GM21619 (cell line): ENCODE results near the gene WFIKKN1.

Experiments used
- ATAC-seq: cut with Tn5 transposase; IDR thresholded peaks from one replicate; pipeline ENCODE4 v1.9.1; 2021; ENCODE audit not compliant: unreplicated experiment

Gene WFIKKN1

GRCh38 chr16:671353-672131 lies 40.8 kb downstream of the WFIKKN1 start:
- no peak for ATAC-seq

DNA sequence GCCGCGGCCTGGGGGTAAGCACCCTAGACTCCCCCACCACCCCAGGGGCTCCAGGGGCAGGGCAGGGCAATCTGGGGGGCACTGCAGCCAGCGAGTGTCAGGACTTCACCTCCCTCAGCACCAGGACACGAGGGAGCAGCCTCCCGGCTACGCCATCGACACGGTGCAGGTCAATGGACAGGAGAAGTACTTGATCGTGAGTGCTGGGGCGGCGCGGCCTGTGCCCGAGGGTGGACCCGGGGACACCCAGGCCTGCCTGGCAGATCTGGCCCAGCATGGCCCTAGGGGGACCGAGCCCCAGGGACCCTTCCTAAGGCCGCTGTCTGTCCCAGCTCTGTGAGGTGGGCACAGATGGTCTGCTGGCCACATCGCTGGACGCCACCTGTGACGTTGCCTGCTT lies 41.6 kb downstream of the WFIKKN1 start:
- ATAC-seq: no peak

- no peak for ATAC-seq
These were observed 42.1 kb downstream of the WFIKKN1 start for GRCh38 chr16:672851-673250.

DNA sequence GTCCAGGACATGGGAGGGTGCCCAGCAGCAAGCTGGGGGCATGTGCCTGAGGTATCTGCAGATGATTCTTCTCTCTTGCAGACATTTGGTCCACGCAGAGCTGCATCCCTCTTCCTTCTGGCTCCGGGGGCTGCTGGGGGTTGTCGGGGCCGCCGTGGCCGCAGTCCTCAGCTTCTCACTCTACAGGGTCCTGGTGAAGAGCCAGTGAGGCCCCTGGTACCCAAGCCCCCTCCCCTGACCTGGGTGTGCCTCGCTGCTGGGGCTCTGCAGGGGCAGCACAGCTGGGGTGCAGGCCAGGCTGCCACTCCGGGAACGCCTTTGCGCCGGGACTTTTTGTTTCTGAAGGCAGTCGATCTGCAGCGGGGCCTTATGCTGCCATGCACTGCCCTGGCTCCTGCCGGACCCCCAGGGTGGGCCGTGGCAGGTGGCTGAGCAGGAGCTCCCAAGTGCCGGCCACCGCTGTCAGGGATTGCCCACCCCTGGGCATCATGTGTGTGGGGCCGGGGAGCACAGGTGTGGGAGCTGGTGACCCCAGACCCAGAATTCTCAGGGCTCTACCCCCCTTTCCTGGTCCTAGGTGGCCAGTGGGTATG lies 42.7 kb downstream of the WFIKKN1 start:
- ATAC-seq: no peak

DNA sequence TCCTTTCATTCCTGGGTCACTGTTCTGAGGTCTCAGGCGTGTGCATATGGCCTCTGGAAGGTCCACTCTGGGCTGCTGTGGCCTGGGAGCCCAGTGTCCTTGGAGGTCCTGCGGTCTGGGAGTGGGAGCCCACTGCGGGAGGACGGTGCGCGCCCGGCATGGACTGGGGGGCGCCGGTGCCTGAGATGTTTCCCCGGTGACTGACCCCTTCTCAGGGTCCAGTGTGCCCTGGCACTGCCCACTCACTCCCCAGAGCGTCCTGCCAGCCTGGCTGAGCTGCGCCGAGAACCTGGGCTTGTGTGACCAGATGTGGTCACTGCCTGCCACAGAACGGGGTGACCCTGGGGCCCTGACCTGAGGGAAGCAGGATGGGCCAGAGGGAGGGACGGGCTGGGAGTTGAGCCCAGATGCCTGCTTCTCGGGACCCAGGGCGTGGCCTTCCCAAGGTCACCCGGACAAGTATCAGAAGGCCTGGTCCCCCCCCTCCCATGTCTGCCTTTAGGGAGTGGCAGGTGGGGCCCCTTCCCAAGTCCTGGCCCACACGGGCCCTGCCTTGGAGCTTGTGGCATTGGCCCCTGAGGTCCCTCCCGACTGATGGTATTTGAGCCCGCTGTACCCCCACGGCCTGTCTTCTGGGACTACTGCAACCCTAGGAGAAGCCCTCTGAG lies 43.6 kb downstream of the WFIKKN1 start:
- ATAC-seq: no peak

GRCh38 chr16:674968-675883 lies 44.4 kb downstream of the WFIKKN1 start, which contains the start of gene RHBDL1:
RHBDL1 (plus strand) TSS chr16:675671; CDS start chr16:675791, 120 bp downstream.
- ATAC-seq: no peak

DNA sequence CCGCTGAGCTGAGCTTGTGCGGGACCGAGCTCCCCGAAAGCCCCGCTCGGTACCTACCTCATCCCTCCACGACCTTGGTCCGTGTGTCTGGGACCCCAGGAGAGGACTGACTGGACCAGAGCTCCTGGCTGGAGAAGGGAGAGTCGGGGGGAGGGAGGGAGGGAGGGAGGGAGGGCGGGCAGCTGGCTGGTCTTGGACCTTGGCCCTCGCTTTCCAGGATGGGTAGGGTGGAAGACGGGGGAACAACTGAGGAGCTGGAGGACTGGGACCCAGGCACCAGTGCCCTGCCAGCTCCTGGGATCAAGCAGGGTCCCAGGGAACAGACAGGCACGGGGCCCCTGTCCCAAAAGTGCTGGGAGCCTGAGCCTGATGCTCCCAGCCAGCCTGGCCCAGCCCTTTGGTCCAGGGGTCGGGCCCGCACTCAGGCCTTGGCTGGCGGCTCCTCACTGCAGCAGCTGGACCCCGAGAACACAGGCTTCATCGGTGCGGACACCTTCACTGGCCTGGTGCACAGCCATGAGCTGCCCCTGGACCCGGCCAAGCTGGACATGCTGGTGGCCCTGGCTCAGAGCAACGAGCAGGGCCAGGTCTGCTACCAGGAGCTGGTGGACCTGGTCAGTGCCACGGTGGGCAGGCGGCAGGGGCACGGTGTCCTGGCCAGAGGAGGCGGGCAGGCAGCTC lies 45.2 kb downstream of the WFIKKN1 start:
- ATAC-seq: no peak

GRCh38 chr16:676565-676902 lies 45.7 kb downstream of the WFIKKN1 start:
- no peak for ATAC-seq

GRCh38 chr16:676913-677312 lies 46.1 kb downstream of the WFIKKN1 start:
- ATAC-seq: no peak

DNA sequence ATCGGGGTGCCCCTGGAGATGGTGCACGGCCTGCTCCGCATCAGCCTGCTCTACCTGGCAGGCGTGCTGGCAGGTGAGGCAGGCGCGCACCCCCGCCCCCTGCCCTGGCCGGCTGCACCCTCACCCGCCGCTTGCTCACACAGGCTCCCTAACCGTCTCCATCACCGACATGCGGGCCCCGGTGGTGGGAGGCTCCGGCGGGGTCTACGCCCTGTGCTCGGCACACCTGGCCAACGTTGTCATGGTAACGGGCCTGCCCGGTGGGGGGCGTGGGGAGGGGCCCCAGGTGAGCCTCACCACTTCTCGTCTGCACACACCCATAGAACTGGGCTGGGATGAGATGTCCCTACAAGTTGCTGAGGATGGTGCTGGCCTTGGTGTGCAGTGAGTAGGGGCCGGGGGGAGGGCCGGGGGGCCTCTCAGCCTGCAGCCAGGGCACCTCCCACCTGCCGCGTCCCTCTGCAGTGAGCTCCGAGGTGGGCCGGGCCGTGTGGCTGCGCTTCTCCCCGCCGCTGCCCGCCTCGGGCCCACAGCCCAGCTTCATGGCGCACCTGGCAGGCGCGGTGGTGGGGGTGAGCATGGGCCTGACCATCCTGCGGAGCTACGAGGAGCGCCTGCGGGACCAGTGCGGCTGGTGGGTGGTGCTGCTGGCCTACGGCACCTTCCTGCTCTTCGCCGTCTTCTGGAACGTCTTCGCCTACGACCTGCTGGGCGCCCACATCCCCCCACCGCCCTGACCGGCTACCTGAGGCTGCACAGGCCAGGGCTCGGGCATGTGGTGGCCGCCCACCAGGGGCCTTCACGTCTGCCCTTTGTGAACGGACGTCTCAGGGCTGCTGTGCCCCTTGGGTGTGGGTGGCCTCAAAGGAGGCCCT lies 46.8 kb downstream of the WFIKKN1 start:
- no peak for ATAC-seq

DNA sequence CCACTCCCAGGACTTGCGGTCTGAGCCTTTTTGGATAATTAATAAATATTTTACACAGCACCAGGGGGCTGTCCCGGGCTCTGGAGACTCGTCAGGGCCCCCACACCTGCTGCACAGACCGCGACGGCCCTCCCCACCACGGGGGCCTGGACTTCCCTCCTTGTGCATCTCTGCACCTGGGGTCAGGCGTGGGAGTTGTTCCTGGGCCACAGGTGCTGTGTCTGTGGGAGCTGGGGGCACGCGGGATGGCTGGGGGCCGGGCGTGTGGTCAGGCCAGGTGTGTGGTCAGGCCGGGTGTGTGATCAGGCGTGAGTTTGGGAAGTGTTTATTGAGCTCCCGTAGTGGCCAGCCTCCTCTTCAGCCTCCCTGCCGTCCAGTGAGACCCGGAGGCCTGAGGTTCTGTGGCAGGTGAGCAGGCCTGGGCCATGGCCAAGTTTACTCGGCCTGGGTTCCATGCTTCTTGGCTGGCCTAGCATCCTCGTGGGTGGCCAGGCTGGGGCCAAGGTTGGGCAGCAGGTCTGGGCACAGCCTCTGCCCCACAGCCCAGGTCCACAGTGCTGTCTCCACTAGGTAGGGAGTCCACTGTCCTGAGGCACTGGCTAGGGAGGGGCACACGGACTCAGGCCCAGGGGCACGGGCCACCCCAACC lies 47.5 kb downstream of the WFIKKN1 start:
- no peak for ATAC-seq

DNA sequence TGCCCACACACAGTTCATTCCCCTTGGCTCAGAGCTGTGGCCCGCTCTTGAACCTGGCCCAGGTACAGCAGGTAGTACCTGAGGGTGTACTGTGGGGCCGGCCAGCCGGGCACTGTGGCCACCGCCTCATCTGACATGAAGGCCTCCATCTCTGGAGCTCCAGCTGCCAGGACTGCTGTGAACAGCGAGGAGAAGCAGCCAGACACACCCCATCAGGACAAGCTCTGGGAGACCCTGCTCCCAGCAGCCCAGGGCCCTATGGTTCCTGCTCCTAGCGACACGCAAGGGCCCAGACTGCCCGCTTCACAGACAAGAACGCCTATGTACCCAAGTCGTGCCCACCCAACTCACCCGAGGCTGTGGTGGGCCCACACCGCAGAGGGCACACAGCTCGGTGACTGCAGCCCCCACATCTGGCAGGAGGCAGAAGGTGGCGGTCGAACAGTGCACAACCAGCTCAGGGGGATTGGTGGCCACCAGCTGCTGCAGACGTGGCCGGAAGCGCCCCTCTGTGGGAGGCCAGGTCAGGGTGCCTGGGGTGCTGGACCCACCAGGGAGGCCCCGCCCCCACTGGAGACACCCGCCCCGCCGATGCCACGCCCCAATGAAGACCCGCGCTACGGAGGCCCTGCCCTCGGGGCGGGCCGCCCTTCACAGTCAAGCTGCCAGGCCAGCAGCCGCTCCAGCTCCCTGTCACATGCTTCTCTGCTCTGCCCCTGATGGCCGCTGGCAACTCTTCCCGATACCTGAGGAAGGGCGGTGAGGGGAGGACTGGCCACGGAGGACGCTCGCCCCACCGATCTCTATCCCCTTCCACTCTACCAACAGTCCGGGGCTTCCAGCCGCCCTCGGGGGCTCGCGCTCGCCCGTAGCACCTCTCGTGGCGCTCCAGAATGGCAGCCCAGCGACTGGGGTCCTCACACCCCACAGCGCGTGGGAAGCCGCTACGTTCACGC lies 48.4 kb downstream of the WFIKKN1 start:
- ATAC-seq: no peak

- no peak for ATAC-seq
These were observed 49.2 kb downstream of the WFIKKN1 start, which contains the start of gene STUB1 for GRCh38 chr16:679814-680624. STUB1 (plus strand) TSS chr16:680410; CDS start chr16:680526, 116 bp downstream.

DNA sequence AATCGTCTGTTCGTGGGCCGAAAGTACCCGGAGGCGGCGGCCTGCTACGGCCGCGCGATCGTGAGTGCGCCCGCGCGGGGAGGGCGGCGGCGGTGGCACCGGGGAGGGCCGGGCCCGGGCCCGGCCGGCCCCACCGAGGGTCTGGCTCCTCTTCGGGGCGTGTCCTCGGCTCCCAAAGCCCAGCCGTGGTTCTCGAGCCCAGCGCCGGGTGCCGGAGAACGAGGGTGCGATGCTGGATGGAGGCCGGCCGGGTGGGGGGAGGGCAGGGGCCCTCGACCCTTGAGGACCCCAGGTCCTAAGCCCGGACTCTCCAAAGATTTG lies 49.8 kb downstream of the WFIKKN1 start:
- no peak for ATAC-seq

DNA sequence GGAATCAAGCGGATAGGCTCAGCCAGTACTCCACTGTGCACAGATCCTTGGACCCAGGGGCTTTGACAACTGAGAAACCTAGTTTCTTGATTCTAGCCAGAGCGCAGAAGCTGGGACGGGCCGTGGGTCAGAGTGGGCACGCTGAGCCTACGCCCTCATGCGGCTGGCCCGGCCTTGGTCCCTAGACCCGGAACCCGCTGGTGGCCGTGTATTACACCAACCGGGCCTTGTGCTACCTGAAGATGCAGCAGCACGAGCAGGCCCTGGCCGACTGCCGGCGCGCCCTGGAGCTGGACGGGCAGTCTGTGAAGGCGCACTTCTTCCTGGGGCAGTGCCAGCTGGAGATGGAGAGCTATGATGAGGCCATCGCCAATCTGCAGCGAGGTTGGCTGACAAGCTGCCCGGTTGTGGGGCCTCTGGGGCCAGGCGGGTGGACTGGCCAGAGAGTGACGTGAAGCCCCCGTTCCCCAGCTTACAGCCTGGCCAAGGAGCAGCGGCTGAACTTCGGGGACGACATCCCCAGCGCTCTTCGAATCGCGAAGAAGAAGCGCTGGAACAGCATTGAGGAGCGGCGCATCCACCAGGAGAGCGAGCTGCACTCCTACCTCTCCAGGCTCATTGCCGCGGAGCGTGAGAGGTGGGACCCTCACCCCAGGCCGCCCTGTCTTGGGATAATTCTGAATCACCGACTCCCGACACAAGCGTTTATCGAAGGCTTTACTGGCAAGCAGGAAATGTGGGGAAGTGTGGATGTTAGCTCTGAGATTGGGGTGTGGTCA lies 50.4 kb downstream of the WFIKKN1 start:
- no peak for ATAC-seq

- no peak for ATAC-seq
These were observed 51.1 kb downstream of the WFIKKN1 start for GRCh38 chr16:681746-682427.
